Measurements from ENCODE around the gene CWC22.
"Not testable (repeated sequence)": the region's sequence is repeated elsewhere in the genome, so short reads cannot be mapped to it uniquely, and the experiment has no call there.

The CWC22 gene

GRCh38 chr2:180006781-180007579 lies at the start of gene CWC22:
Gene CWC22, minus strand, starts transcription at chr2:180007297. Its CDS starts 13,956 bp downstream, at chr2:179993341.
- peak; percentile 69 to 73 for DNase-seq (ENCODE audit: low read depth in 2 of 2)

DNA sequence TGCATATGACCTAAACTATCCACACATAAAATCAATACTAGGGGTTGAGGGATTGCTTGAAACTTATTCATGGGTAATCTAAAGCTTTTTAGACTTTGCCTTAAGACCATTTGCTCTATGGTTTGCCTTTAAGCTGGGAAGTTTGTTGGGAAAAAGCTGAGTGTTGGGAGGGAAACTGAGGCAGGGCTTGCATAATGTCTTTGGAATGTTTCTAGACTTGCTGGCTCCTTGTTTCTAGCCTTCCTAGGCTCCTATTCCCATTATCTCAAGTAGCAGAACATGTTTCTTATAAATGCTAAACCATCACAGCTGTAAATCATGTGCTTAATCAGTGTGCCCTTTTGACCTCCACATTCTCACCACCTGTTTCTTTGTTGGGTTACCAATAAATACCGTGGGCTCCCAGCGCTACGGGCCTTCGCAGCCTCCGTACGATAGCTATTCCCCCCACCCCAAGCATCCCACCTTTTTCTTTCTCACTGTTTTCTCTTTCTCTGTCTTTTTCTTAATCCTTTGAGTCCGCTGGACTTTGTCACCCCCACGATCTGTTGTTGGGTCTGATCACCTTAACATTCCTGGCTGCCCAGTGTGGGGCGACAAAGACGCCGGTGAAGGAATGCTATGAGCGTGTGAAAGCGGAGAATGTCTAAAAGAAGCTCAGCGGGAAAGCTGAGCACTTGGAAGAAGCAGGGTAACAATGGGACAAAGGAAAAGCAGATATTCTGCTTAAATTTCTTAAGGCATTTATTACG lies 49.4 kb upstream of the CWC22 start:
- DNase-seq (ENCODE audit: low read depth in 2 of 2), result no peak

GRCh38 chr2:180054576-180054975 lies 47.5 kb upstream of the CWC22 start:
- DNase-seq (ENCODE audit: low read depth in 2 of 2), result not testable (repeated sequence)

- no peak for DNase-seq (ENCODE audit: low read depth in 2 of 2)
Observed at GRCh38 chr2:180050246-180050645, 43.1 kb upstream of the CWC22 start.

- DNase-seq (ENCODE audit: low read depth in 2 of 2), result no peak
Observed at GRCh38 chr2:180048251-180048650, 41.2 kb upstream of the CWC22 start.

DNA sequence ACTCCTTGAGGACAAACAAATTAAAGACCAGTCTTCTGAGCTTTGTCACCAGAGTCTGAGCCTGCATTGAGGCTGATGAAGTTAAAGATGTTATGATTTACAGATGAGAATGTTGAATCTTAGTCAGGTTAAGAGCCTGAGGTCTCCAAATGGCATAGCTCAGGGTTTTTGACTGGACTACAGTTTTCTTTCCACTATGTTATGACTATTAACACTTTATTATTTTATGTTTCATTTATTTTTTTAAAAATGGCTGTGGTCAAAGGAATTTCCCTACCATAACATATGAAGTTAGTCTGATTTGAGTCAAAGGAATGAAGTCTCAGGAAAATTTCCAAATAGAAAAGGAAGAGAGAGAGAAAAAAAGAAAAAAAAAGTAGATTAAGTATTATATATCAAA lies 39.7 kb upstream of the CWC22 start:
- DNase-seq (ENCODE audit: low read depth in 2 of 2), result no peak

DNA sequence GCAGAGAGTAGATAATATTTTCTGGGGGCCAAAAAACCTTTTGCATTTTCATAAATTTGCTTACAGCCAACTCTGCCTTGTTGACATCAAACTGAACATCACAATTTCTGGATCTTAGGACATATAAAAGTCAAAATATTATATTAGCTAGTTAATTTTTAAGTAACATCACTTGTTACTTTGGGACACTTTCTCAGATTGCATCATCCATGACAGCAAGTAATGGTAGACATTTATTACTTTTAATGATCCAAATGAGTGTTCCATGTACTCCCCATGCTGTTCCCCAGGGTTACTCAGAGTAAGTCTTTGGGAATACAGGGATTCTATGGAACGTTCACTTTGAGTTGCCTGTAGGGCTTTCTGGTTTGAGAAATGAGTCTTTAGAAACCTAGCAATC lies 39.1 kb upstream of the CWC22 start:
- no peak for DNase-seq (ENCODE audit: low read depth in 2 of 2)

- DNase-seq (ENCODE audit: low read depth in 2 of 2), result no peak
Observed at GRCh38 chr2:180040146-180040925, 33.2 kb upstream of the CWC22 start.

DNA sequence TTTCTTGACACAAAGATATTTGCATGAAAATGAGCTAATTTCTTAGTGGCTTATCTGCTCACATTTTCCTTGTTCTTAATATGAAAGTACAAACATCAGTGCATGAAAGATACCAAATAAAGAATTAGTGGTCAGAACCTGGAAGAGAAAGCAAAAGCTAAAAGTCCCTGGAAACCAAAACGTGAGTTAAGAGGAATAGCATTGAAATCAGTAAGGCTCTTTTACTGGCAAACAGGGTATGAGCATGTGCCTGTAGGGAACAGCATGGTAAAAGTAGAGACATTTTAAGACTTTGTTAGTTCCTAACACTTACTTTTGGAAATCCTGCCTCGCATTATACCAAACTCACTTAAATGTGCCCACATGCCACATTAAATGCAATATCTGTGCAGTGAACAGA lies 31.9 kb upstream of the CWC22 start:
- DNase-seq (ENCODE audit: low read depth in 2 of 2), result no peak

GRCh38 chr2:180033993-180034894 lies 27.1 kb upstream of the CWC22 start:
- DNase-seq (ENCODE audit: low read depth in 2 of 2), result no peak

DNA sequence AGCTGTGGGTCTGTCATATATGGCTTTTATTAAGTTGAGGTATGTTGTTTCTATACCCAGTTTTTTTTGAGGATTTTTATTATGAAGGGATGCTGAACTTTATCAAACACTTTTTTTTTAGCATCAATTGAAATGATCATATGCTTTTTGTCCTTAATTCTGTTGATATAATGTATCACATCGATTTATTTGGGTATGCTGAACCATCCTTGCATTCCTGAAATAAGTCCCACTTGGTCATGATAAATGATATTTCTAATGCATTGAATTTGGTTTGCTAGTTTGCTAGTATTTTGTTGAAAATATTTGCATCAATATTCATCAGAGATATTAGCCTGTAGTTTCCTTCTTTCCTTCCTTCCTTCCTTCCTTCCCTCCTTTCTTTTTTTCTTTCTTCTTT lies 22.5 kb upstream of the CWC22 start:
- DNase-seq (ENCODE audit: low read depth in 2 of 2), result no peak

GRCh38 chr2:180021850-180022249 lies 14.8 kb upstream of the CWC22 start:
- DNase-seq (ENCODE audit: low read depth in 2 of 2), result no peak

DNA sequence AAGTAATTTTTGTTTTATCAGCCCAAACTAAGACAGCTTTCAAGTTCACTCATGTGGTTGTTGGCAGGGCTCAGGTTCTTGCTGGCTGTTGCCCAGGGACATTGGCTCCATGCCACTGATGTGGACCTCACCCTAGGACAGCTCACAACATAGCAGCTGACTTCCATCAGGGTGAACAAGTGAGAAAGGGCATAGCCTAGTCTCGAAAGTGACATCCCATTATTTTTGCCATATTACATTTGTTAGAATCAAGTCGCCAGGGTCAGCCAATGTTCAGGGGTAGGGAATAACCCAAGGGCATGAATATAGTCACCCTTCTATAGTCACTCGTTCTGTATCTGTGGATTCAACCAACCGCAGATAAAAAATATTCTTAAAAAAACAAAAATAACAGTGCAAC lies 10.7 kb upstream of the CWC22 start:
- DNase-seq (ENCODE audit: low read depth in 2 of 2), result no peak

- no peak for DNase-seq (ENCODE audit: low read depth in 2 of 2)
Observed at GRCh38 chr2:180016937-180017336, 9.8 kb upstream of the CWC22 start.

GRCh38 chr2:180015951-180016709 lies 9.0 kb upstream of the CWC22 start:
- DNase-seq (ENCODE audit: low read depth in 2 of 2), result no peak

- DNase-seq (ENCODE audit: low read depth in 2 of 2), result no peak
Observed at GRCh38 chr2:180012523-180012922, 5.4 kb upstream of the CWC22 start.

- DNase-seq (ENCODE audit: low read depth in 2 of 2), result no peak
Observed at GRCh38 chr2:180010701-180011100, 3.6 kb upstream of the CWC22 start.

DNA sequence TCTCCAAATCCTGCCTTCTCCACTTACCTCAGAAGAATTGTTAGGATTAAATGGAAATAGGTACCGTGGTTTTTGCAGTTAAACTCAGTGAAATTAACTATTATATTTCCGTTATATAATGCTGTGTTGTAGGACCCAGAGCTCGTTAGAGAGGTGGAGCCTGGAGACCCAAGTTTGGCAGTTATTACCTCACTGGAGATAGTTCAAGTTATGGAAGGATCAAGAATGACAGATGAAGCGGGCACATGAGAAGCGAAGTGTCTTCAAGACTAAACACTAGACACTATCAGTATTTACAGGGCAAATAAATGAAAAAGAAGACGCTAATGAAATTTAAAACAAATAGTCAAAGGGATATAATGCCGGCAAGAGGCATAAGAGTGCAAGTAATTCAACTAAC lies 866 bp downstream of the CWC22 start:
- no peak for DNase-seq (ENCODE audit: low read depth in 2 of 2)

GRCh38 chr2:180005465-180005864 lies 1.6 kb downstream of the CWC22 start:
- not testable (repeated sequence) for DNase-seq (ENCODE audit: low read depth in 2 of 2)

- no peak for DNase-seq (ENCODE audit: low read depth in 2 of 2)
Observed at GRCh38 chr2:180004731-180005130, 2.4 kb downstream of the CWC22 start.

DNA sequence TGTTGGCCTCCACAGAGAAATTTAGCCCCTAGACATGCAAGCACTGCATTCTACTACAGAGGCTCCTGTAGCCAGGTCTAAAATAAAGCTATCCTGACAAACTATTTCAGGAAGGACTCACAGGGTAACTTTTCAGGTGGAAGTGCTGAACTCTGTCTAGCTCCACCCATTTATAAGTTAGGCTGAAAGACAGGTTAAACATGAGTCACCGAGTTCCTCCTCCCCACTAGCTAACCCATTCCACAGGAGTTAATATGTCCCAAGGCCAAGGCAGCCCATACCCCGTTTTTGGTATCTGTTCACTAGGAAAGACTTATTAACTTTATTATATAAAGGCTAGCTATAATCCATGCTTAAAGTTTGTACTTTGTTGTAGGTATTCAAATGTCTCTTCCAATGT lies 3.5 kb downstream of the CWC22 start:
- DNase-seq (ENCODE audit: low read depth in 2 of 2), result no peak

All from stimulated activated CD4-positive, alpha-beta T cell treated with anti-CD3 and anti-CD28 coated beads, Interleukin-4, amount 100 ng/mL, for 48 hours (primary cell).